HepG2 (cell line): ENCODE data around the gene TEX22.

Experiments
- HNRNPH1 ChIP-seq: fragments of 200-400 bp; formaldehyde crosslinking; optimal IDR thresholded peaks from 2 replicates; pipeline ENCODE3; 2017; ENCODE audit warnings: mild to moderate bottlenecking, low read depth, low read length
- JUN ChIP-seq: sonication (generic); formaldehyde crosslinking; IDR thresholded peaks from 2 replicates; pipeline ENCODE4 v1.4.0; 2020; ENCODE audit warnings: mild to moderate bottlenecking, missing genetic modification reagents
- KAT8 ChIP-seq: IDR thresholded peaks from 2 replicates; pipeline ENCODE4 v1.6.1; 2016; ENCODE audit warnings: missing genetic modification reagents, missing compliant biosample characterization
- KDM4B ChIP-seq: sonication (generic); formaldehyde crosslinking; IDR thresholded peaks from 2 replicates; pipeline ENCODE4 v1.4.0; 2020; ENCODE audit warnings: missing genetic modification reagents
- MAFK ChIP-seq, 2 experiments: IDR thresholded peaks in 1 of 2; conservative IDR thresholded peaks in 1 of 2; 2 replicates each; pipeline ENCODE4 v1.6.1; 2011; ENCODE audit warnings: improper control_type of control experiment in 2 of 2, low read length in 2 of 2
- POLR2AphosphoS5 ChIP-seq: IDR thresholded peaks from 2 replicates; pipeline ENCODE4 v1.6.1; 2012; ENCODE audit warnings: low read depth, low read length
- PRDM10 ChIP-seq: sonication (generic); formaldehyde crosslinking; IDR thresholded peaks from 2 replicates; pipeline ENCODE4 v1.4.0; 2020; ENCODE audit warnings: low read depth, missing genetic modification reagents
- SMC3 ChIP-seq: IDR thresholded peaks from 2 replicates; pipeline ENCODE4 v1.6.1; 2011; ENCODE audit warnings: low read length, improper control_type of control experiment
- SNAPC5 ChIP-seq: sonication (generic); formaldehyde crosslinking; IDR thresholded peaks from 2 replicates; pipeline ENCODE4 v1.8.1; 2023; ENCODE audit warnings: mild to moderate bottlenecking, missing genetic modification reagents, borderline replicate concordance
- ZBTB33 ChIP-seq: sonication (generic); formaldehyde crosslinking; IDR thresholded peaks from 2 replicates; pipeline ENCODE4 v1.4.0; 2020; ENCODE audit warnings: missing genetic modification reagents
- ZNF609 ChIP-seq: sonication (generic); formaldehyde crosslinking; IDR thresholded peaks from 2 replicates; pipeline ENCODE4 v1.4.0; 2020; ENCODE audit warnings: mild to moderate bottlenecking, missing genetic modification reagents, borderline replicate concordance
- ZNF782 ChIP-seq: sonication (generic); formaldehyde crosslinking; IDR thresholded peaks from 2 replicates; pipeline ENCODE4 v1.4.0; 2020; ENCODE audit warnings: missing genetic modification reagents, mild to moderate bottlenecking, borderline replicate concordance
- ZNF891 ChIP-seq: sonication (generic); formaldehyde crosslinking; IDR thresholded peaks from 2 replicates; pipeline ENCODE4 v1.5.0; 2020; ENCODE audit warnings: mild to moderate bottlenecking, missing genetic modification reagents

GRCh38 chr14:105351920-105352851 lies 46.2 kb upstream of the TEX22 start:
- TF ChIP-seq PRDM10 (CRISPR knock-in tag) (no peak), JUN (CRISPR knock-in tag) (no peak), SMC3 (peak; percentile 95), SNAPC5 (CRISPR knock-in tag) (no peak), KDM4B (CRISPR knock-in tag) (no peak), HNRNPH1 (no peak), POLR2AphosphoS5 (no peak), ZNF609 (no peak), KAT8 (no peak), MAFK (conservative IDR thresholded peaks at IDR 0.05 in 1 of 2, IDR thresholded peaks at IDR 0.05 in 1 of 2; ENCODE audit: low read length in 2 of 2) (no peak), ZBTB33 (no peak), ZNF891 (CRISPR knock-in tag) (no peak), ZNF782 (CRISPR knock-in tag) (no peak)
